IPS-NIHi7 (cell line): Measurements from ENCODE around the gene EVA1C.
"Not testable (repeated sequence)": the region's sequence is repeated elsewhere in the genome, so short reads cannot be mapped to it uniquely, and the experiment has no call there.

ENCODE experiments used
- DNase-seq: peaks from one replicate; pipeline ENCODE4 v3.0.0; 2012; ENCODE audit warnings: mixed read lengths; ENCODE audit errors: extremely low spot score

EVA1C gene

DNA sequence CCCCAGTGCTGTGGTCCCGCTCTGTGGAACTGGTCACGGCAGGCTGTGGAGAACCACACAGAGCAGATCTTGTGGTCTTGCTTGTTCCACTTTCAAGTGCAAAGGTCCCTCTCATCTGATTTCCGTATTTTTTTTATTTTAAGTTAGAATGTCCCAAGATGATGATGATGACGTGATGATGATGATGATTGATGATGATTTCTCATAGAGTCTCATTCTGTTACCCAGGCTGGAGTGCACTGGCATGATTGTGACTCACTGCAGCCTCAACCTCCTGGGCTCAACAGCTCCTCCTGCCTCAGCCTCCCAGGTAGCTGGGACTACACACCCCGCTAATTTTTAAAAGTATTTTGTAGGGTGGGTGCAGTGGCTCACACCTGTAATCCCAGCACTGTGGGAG lies 12.2 kb downstream of the EVA1C start:
- no peak for DNase-seq

DNA sequence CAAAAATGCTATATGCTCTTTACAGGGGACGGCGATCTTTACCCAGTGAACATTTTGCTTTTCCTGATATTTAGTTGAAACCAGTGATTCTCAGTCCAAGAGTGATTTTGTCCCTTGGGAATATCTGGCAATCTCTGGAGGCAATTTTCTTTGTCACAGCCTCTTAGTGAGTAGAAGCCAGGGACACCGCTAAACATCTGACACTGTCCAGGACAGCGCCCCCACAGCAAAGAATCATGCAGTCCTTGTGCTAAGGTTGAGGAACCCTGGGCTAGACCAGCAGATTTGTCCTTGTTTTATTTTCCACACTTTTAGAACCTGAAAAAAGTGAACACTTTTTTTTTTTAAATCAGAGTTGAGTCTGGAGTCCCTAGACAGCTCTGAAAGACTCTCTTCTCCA lies 13.1 kb downstream of the EVA1C start:
- DNase-seq: no peak

- DNase-seq: no peak
Observed at GRCh38 chr21:32426066-32426465, 13.6 kb downstream of the EVA1C start.

- DNase-seq: no peak
Observed at GRCh38 chr21:32426592-32427051, 14.1 kb downstream of the EVA1C start.

- no peak for DNase-seq
Observed at GRCh38 chr21:32427958-32428623, 15.6 kb downstream of the EVA1C start.

GRCh38 chr21:32432982-32433660 lies 20.6 kb downstream of the EVA1C start:
- not testable (repeated sequence) for DNase-seq

GRCh38 chr21:32437729-32438128 lies 25.2 kb downstream of the EVA1C start:
- DNase-seq: no peak

DNA sequence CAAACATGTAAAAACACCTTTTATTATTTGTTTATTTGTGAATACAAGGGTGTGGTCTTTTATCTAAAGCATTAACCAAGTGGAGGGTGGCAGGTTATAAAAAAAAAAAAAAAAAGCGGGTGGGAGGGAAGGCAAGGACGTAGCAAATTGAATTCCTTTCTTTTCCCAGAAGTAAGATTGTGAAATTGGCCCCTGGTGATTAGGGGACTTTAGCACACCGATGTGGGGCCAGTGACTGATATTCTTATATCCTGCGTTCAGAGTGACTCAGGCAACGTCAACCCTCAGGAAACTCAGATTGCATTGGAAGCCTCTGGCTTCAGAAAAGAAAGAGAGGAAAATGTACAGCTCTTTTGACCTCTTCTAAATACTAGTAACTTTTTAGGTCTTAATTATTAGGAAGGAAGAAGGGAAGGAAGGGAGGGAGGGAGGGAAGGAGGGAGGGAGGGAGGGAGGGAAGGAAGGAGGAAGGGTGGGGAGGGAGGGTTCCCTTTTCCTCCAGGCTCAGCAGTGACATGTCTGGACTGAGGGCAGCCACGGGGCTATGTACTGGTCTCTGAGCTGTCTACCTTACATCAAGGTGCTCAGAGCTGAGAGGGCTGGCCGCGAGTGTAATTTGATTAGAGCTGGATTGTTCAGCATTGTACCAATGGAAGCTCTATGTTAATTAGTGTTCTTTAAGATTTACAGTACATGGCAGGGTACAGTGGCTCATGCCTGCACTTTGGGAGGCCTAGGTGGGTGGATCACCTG lies 30.2 kb downstream of the EVA1C start:
- no peak for DNase-seq

DNA sequence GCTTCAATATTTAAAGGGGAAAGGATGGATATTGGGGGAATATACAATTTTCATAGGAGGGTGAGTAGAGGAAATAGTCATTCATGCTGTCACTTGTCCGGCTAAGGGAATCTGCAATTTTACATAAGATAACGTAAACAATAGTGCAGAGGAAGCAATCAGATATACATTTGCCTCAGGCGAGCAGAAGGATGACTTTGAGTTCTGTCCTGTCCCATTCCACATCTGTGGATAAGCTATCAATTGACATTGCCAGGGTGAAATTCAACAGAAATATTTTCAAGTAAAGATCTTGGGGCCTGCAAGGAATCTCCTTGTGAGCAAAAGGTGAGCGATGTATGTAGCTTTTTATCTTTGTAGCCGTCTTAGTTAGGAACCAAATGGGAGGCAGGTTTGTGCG lies 32.6 kb downstream of the EVA1C start:
- DNase-seq: no peak

DNA sequence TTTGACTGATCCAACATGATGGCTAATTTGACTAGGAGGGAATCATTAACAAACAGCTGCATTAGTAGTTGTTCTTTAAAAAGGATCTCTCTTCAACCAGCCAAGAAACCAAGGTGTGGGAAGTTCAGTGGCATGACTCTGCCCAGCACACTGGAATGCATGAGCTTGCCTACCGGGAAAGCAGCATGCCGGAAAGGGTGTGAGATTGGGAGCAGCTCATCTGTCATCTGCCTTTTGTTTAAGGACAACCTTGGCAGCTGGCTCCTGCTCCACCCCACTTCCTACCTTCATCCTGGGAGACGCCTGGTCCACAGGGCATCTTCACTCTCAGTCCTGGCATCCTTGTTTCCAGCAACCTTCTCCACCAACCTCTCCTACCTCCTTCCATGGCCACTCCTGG lies 33.9 kb downstream of the EVA1C start:
- not testable (repeated sequence) for DNase-seq

- DNase-seq: no peak
Observed at GRCh38 chr21:32447224-32447623, 34.7 kb downstream of the EVA1C start.

GRCh38 chr21:32448803-32449594 lies 36.5 kb downstream of the EVA1C start:
- no peak for DNase-seq

DNA sequence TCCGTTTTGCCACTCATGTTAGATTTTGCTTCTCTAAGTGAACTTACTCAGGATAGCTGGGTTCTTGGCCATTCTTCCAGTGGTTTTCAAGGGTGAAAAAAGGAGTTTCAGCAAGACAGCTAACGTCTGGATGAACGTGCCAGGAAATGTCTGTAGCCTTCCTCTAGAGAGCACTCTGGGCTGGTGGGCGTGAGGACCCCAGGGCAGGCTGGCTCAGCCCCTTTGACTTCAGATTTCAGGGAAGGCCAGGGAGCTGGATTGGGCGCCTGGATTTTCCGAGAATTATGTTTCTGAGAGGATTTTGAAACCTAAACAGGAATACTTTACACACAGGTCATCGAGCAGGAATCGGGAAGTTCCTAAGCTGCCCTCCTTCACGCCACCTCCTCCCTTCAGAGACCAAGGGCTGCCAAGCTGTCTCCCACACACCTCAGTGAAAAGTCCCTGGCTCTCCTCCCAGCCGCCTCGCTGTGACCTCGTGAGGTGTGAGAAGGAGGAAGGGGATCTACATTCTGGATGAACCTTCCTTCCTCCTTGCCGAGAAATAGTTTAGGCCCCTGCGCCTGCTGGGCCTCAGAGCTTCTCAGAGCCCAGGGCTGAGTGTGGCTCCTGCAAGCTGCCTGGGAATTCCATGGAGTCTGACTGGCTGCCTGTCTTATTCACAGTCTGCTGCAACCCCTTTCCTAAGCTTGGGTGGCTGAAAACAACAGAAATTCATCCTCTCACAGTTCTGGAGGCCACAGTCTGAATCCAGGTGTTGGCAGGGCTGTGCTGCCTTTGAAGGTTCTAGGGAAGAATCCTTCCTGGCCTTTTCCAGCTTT lies 38.6 kb downstream of the EVA1C start:
- DNase-seq: not testable (repeated sequence)

DNA sequence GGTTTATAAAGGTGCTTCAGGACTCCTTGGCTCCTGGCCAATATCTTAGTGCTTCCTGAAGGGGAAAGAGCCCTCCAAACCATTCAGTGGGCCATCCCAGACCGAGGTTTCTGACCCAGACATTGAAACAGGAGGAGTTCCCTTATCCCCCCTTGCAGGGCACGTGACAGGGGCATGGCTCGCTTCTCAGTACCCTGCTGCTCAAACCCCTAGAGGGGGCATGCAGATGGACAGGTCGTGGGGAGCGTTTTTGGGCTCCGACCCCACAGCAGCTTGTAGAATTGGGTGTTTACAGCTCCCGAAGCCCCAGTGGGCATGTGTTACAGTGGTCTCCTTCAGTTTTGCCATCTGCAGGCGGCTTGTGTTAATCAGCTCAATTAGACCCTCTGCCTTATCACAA lies 39.7 kb downstream of the EVA1C start:
- not testable (repeated sequence) for DNase-seq

GRCh38 chr21:32452641-32453040 lies 40.1 kb downstream of the EVA1C start:
- DNase-seq: no peak

- DNase-seq: no peak
Observed at GRCh38 chr21:32455548-32455947, 43.0 kb downstream of the EVA1C start.

GRCh38 chr21:32456497-32456918 lies 44.0 kb downstream of the EVA1C start:
- DNase-seq: no peak

- DNase-seq: no peak
Observed at GRCh38 chr21:32457360-32457840, 44.9 kb downstream of the EVA1C start.

DNA sequence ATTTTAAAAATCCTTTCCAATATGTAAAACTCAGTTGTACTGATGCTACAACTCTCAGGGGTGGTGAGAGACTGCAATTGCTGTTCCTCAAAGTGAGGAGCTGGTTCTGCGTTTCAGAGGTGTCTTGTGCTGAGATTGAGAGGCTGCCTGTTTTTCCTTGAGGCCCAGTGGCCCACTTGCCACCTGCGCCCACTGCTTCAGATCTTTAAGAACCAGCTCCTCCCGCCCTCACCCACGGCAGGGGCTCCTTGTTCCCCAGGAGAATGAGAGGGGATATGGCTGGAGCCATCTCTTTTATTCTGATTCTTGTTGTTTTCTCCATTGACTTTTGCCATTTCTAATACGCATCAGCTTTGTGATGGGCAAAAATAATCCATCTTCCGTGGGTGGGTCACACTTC lies 45.5 kb downstream of the EVA1C start:
- no peak for DNase-seq

- DNase-seq: no peak
Observed at GRCh38 chr21:32459972-32460371, 47.5 kb downstream of the EVA1C start.

DNA sequence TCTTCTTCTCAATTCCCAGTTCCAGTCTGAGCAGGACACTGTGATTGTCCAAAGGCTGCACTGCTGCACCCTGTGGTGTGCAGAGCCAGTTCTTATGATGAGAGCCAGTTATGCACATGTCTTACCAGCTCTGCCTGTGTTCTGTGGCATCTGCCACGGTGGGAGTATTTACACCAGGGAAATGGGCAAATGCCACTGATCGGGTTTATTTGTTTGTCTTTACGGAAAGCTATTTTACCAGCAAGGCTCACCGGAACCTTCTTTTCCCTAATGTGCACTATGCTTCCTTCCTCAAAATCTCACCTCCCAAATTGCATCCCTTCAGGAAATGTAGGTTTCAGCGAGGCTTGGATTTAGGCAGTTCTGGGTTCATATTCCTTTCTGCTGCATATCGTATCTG lies 49.0 kb downstream of the EVA1C start:
- DNase-seq: no peak
